Right atrium auricular region (tissue), 2 donors: Measurements from ENCODE around the gene UNC5B. TPM values are rescaled to one million over a fixed set of nuclear protein-coding genes. Genes with fewer than 3 reads are reported as not detected.

ENCODE experiments used
- DNase-seq: peaks from one replicate; pipeline ENCODE4 v3.0.0-alpha.2; 2019; ENCODE audit warnings: low spot score
- H3K27ac ChIP-seq, 2 donors: fragments of 200-600 bp; sonication (generic); 1 replicate in 1 of 2; 2 replicates in 1 of 2; pipeline ENCODE4 v1.5.1; 2016 to 2019
- H3K27me3 ChIP-seq, 2 donors: fragments of 200-600 bp; sonication (generic); one replicate each; pipeline versions ENCODE4 v1.5.1 to v1.6.0; 2017 to 2019
- H3K36me3 ChIP-seq: fragments of 200-600 bp; sonication (generic); one replicate; pipeline ENCODE4 v1.5.1; 2016
- H3K4me1 ChIP-seq, 2 donors: fragments of 200-600 bp; sonication (generic); one replicate each; pipeline versions ENCODE4 v1.5.1 to v1.6.0; 2017 to 2019
- H3K4me3 ChIP-seq, 2 donors: fragments of 200-600 bp; sonication (generic); 1 replicate in 1 of 2; 2 replicates in 1 of 2; pipeline ENCODE4 v1.5.1; 2017 to 2019; ENCODE audit warnings: mild to moderate bottlenecking in 1 of 2, moderate library complexity in 1 of 2
- H3K9me3 ChIP-seq, 2 donors: fragments of 200-600 bp; sonication (generic); one replicate each; pipeline ENCODE4 v1.5.1; 2019
- CTCF ChIP-seq, 2 donors: fragments of 200-600 bp; sonication (generic); IDR thresholded peaks; one replicate each; pipeline ENCODE4 v1.5.1; 2019; ENCODE audit warnings: antibody characterized with exemption in 2 of 2
- total RNA-seq, 2 donors: library from RNA; depleted of rRNA; stranded (reverse); fragments of >200 nt; gene quantifications; one replicate each; pipeline ENCODE4 v1.1.0, GENCODE V29; 2016

Gene UNC5B
- total RNA-seq, 2 donors from 2014 or later, result 10.9 to 29.2 TPM

GRCh38 chr10:71257319-71257997 lies 45.1 kb downstream of the UNC5B start:
- no peak overlapping the region for H3K27ac ChIP-seq
- H3K9me3 ChIP-seq, result no peaks in the 10 kb centered on the region
- peaks cover 0 to 87% of the 10 kb centered on the region in 2 donors for H3K4me1 ChIP-seq
- H3K36me3 ChIP-seq, result no peaks in the 10 kb centered on the region
- no peak overlapping the region for H3K4me3 ChIP-seq
- no peaks in the 10 kb centered on the region for H3K27me3 ChIP-seq
- no peak for DNase-seq
- TF ChIP-seq CTCF (IDR thresholded peaks at IDR 0.05), result no peak

- Histone ChIP-seq H3K27me3 (no peaks in the 10 kb centered on the region), H3K27ac (no peak overlapping the region), H3K4me3 (no peak overlapping the region), H3K9me3 (no peaks in the 10 kb centered on the region), H3K36me3 (no peaks in the 10 kb centered on the region), H3K4me1 (peaks cover 0 to 88% of the 10 kb centered on the region in 2 donors)
- no peak for DNase-seq
- no peak for TF ChIP-seq CTCF (IDR thresholded peaks at IDR 0.05)
These were observed 45.7 kb downstream of the UNC5B start for GRCh38 chr10:71258046-71258445.

GRCh38 chr10:71258446-71259145 lies 46.2 kb downstream of the UNC5B start:
- no peak for DNase-seq
- Histone ChIP-seq H3K27me3 (no peaks in the 10 kb centered on the region), H3K36me3 (no peaks in the 10 kb centered on the region), H3K9me3 (no peaks in the 10 kb centered on the region), H3K27ac (peak overlapping the region in 1 of 2 donors; percentile 81), H3K4me1 (peaks cover 0 to 88% of the 10 kb centered on the region in 2 donors), H3K4me3 (no peak overlapping the region)
- TF ChIP-seq CTCF (IDR thresholded peaks at IDR 0.05), result no peak

- no peak overlapping the region for H3K4me3 ChIP-seq
- H3K4me1 ChIP-seq, result peaks cover 0 to 89% of the 10 kb centered on the region in 2 donors
These were observed 46.9 kb downstream of the UNC5B start for GRCh38 chr10:71259282-71259681.

GRCh38 chr10:71259815-71260501 lies 47.6 kb downstream of the UNC5B start:
- H3K4me1 ChIP-seq, result peaks cover 0 to 89% of the 10 kb centered on the region in 2 donors

More at GRCh38 chr10:71259282-71259681, 46.9 kb downstream of the UNC5B start:
- H3K9me3 ChIP-seq, result no peaks in the 10 kb centered on the region
- H3K27ac ChIP-seq, result peak overlapping the region; percentile 81 to 82
- DNase-seq, result no peak
- H3K36me3 ChIP-seq, result no peaks in the 10 kb centered on the region
- no peak for TF ChIP-seq CTCF (IDR thresholded peaks at IDR 0.05)
- H3K27me3 ChIP-seq, result no peaks in the 10 kb centered on the region

More at GRCh38 chr10:71259815-71260501, 47.6 kb downstream of the UNC5B start:
- no peaks in the 10 kb centered on the region for H3K9me3 ChIP-seq
- H3K27ac ChIP-seq, result peak overlapping the region; percentile 81 to 82
- no peak overlapping the region for H3K4me3 ChIP-seq
- peak in 1 of 2 donors; percentile 12 for TF ChIP-seq CTCF (IDR thresholded peaks at IDR 0.05)
- H3K27me3 ChIP-seq, result no peaks in the 10 kb centered on the region
- no peaks in the 10 kb centered on the region for H3K36me3 ChIP-seq
- DNase-seq, result no peak
